NCI-H1436 treated with DMSO at 0.1 percent for 48 hours (cell line): ENCODE data around the gene TMEM131L.
"Not testable (repeated sequence)": the region's sequence is repeated elsewhere in the genome, so short reads cannot be mapped to it uniquely, and the experiment has no call there.

Experiments used
- DNase-seq: peaks from one replicate; lab custom pipeline; 2025; lab: John Stamatoyannopoulos, UW

The TMEM131L gene

GRCh38 chr4:153543351-153543750 is 77.2 kb downstream of the TMEM131L start:
- no peak for DNase-seq

- DNase-seq = no peak
Measured at GRCh38 chr4:153545822-153546221, 79.7 kb downstream of the TMEM131L start.

- no peak for DNase-seq
Measured at GRCh38 chr4:153546280-153546679, 80.1 kb downstream of the TMEM131L start.

- no peak for DNase-seq
Measured at GRCh38 chr4:153547520-153547919, 81.4 kb downstream of the TMEM131L start.

GRCh38 chr4:153548907-153549306 is 82.7 kb downstream of the TMEM131L start:
- not testable (repeated sequence) for DNase-seq

GRCh38 chr4:153549405-153549804 is 83.2 kb downstream of the TMEM131L start:
- no peak for DNase-seq

- no peak for DNase-seq
Measured at GRCh38 chr4:153553155-153553818, 87.1 kb downstream of the TMEM131L start.

GRCh38 chr4:153553819-153554170 is 87.6 kb downstream of the TMEM131L start:
- DNase-seq = no peak

- DNase-seq = no peak
Measured at GRCh38 chr4:153555730-153556434, 89.7 kb downstream of the TMEM131L start.

GRCh38 chr4:153556435-153556815 is 90.3 kb downstream of the TMEM131L start:
- no peak for DNase-seq

- no peak for DNase-seq
Measured at GRCh38 chr4:153560908-153561307, 94.7 kb downstream of the TMEM131L start.

GRCh38 chr4:153564630-153565525 is 98.7 kb downstream of the TMEM131L start:
- no peak for DNase-seq

GRCh38 chr4:153566631-153567150 is 100.5 kb downstream of the TMEM131L start:
- DNase-seq = no peak

GRCh38 chr4:153567660-153568059 is 101.5 kb downstream of the TMEM131L start:
- DNase-seq = not testable (repeated sequence)

- DNase-seq = no peak
Measured at GRCh38 chr4:153570228-153570973, 104.2 kb downstream of the TMEM131L start.

- no peak for DNase-seq
Measured at GRCh38 chr4:153571006-153571545, 104.9 kb downstream of the TMEM131L start.

- no peak for DNase-seq
Measured at GRCh38 chr4:153572609-153573008, 106.4 kb downstream of the TMEM131L start.

- no peak for DNase-seq
Measured at GRCh38 chr4:153573221-153573620, 107.1 kb downstream of the TMEM131L start.

- DNase-seq = no peak
Measured at GRCh38 chr4:153573881-153574802, 108.0 kb downstream of the TMEM131L start.

GRCh38 chr4:153576443-153576774 is 110.2 kb downstream of the TMEM131L start:
- no peak for DNase-seq

- DNase-seq = no peak
Measured at GRCh38 chr4:153577053-153577452, 110.9 kb downstream of the TMEM131L start.
